GM12878 (cell line): ENCODE measurements around the gene TUBB1. TPM values are rescaled to one million over a fixed set of nuclear protein-coding genes. Genes with fewer than 3 reads are reported as not detected.

Experiments used
- ATAC-seq: fragments of 200-7000 bp; cut with Tn5 transposase; 3 replicates; pipeline ENCODE4 v1.9.1; 2020; ENCODE audit warnings: mild to moderate bottlenecking, moderate library complexity
- BruUV-seq: library from RNA; stranded (reverse); fragments of 400-500 nt; replicated peaks from 2 replicates; lab custom pipeline; 2021; lab: Mats Ljungman, UMichigan
- CTCF ChIA-PET: fragments of 300-600 bp; sonication (Branson Sonifier 250); formaldehyde crosslinking; extraction: SDS; loops from one replicate; lab custom pipeline; 2021; ENCODE audit warnings: inconsistent platforms; lab: Yijun Ruan, JAX
- POLR2A ChIA-PET: fragments of 350-600 bp; formaldehyde crosslinking; extraction: SDS; loops from one replicate; lab custom pipeline; 2021; ENCODE audit warnings: inconsistent platforms; lab: Charles Lee
- RAD21 ChIA-PET: fragments of 300-600 bp; sonication (Branson Sonifier 250); formaldehyde crosslinking; loops from one replicate; lab custom pipeline; 2023; ENCODE audit warnings: antibody characterized with exemption; ENCODE audit not compliant: unreplicated experiment; lab: Charles Lee
- SMC1A ChIA-PET: fragments of 300-600 bp; sonication (Branson Sonifier 250); formaldehyde crosslinking; loops from one replicate; lab custom pipeline; 2023; ENCODE audit not compliant: unreplicated experiment, uncharacterized antibody; lab: Charles Lee
- DNase-seq: peaks from one replicate; pipeline ENCODE4 v3.0.0-alpha.2; 2011; ENCODE audit warnings: low read depth, low spot score
- FAIRE-seq: peaks from 3 replicates; lab custom pipeline; 2011; peaks lifted over from hg19 to GRCh38; lab: Jason Lieb, UNC
- H2AFZ ChIP-seq: 2 replicates; pipeline ENCODE4 v1.6.0; 2011; ENCODE audit warnings: low read depth, low read length, control low read depth; ENCODE audit not compliant: control insufficient read depth
- H3K27ac ChIP-seq: 2 replicates; pipeline ENCODE4 v1.5.1; 2011; ENCODE audit warnings: control low read depth; ENCODE audit not compliant: control insufficient read depth, insufficient read depth
- H3K27me3 ChIP-seq, 2 experiments: replicated peaks in 1 of 2; 2 replicates each; pipeline versions ENCODE4 v1.6.0 to v1.6.1; 2011; ENCODE audit warnings: low read length in 1 of 2; ENCODE audit not compliant: control insufficient read depth in 2 of 2, insufficient read depth in 2 of 2
- H3K36me3 ChIP-seq, 2 experiments: 2 replicates each; pipeline ENCODE4 v1.5.1; 2011; ENCODE audit warnings: low read length in 1 of 2; ENCODE audit not compliant: control insufficient read depth in 2 of 2, insufficient read depth in 2 of 2
- H3K4me1 ChIP-seq: 2 replicates; pipeline ENCODE4 v1.6.1; 2011; ENCODE audit warnings: mild to moderate bottlenecking, low read length, moderate library complexity, mixed read lengths; ENCODE audit not compliant: control insufficient read depth, insufficient read depth
- H3K4me2 ChIP-seq: 2 replicates; pipeline ENCODE4 v1.6.0; 2011; ENCODE audit warnings: control low read depth; ENCODE audit not compliant: control insufficient read depth, insufficient read depth
- H3K4me3 ChIP-seq: fragments of 200-600 bp; sonication (generic); 2 replicates; pipeline ENCODE4 v1.5.1; 2016
- H3K79me2 ChIP-seq: 2 replicates; pipeline ENCODE4 v1.6.0; 2011; ENCODE audit warnings: low read length; ENCODE audit not compliant: control insufficient read depth, insufficient read depth
- H3K9ac ChIP-seq: 2 replicates; pipeline ENCODE4 v1.8.0; 2011; ENCODE audit warnings: low read length, control low read depth, mixed read lengths; ENCODE audit not compliant: control insufficient read depth, insufficient read depth
- H3K9me3 ChIP-seq: replicated peaks from 3 replicates; pipeline ENCODE4 v1.5.1; 2011; ENCODE audit warnings: mild to moderate bottlenecking, low read length; ENCODE audit not compliant: control insufficient read depth, insufficient read depth
- H4K20me1 ChIP-seq: 2 replicates; pipeline ENCODE4 v1.6.0; 2011; ENCODE audit not compliant: control insufficient read depth, insufficient read depth
- ETV6 ChIP-seq, 2 experiments: fragments of 450-650 bp in 1 of 2; IDR thresholded peaks in 1 of 2; conservative IDR thresholded peaks in 1 of 2; 2 replicates each; pipeline ENCODE4 v1.6.1; 2014; ENCODE audit warnings: antibody characterized with exemption in 1 of 2, borderline replicate concordance in 1 of 2, low read depth in 1 of 2, mild to moderate bottlenecking in 1 of 2, moderate library complexity in 1 of 2
- NFIC ChIP-seq: IDR thresholded peaks from 2 replicates; pipeline ENCODE4 v1.6.1; 2012; ENCODE audit warnings: low read depth, mild to moderate bottlenecking, inconsistent platforms, low read length, moderate library complexity
- NFYA ChIP-seq: IDR thresholded peaks from 2 replicates; pipeline ENCODE4 v1.6.1; 2011; ENCODE audit warnings: low read depth, mild to moderate bottlenecking, low read length, improper control_type of control experiment, borderline replicate concordance
- POLR2A ChIP-seq: IDR thresholded peaks from 2 replicates; pipeline ENCODE4 v1.6.1; 2011; ENCODE audit warnings: low read depth, mild to moderate bottlenecking, low read length
- ZNF217 ChIP-seq: fragments of 450-650 bp; IDR thresholded peaks from 2 replicates; pipeline ENCODE4 v1.6.1; 2017; ENCODE audit warnings: antibody characterized with exemption, mild to moderate bottlenecking
- ZNF687 ChIP-seq: fragments of 450-650 bp; IDR thresholded peaks from 2 replicates; pipeline ENCODE4 v1.6.1; 2017; ENCODE audit warnings: mild to moderate bottlenecking, moderate library complexity
- WGBS: methylation state at CpG from one replicate; pipeline ENCODE4 v1.1.6; 2016; ENCODE audit warnings: low lambda C conversion rate; ENCODE audit not compliant: insufficient replicate concordance, insufficient coverage; ENCODE audit errors: missing lambda C conversion rate; 5-methylcytosine and 5-hydroxymethylcytosine counted together
- in situ Hi-C: fragments of 300-500 bp; cut with MboI; formaldehyde crosslinking; loops from 9 replicates; pipeline ENCODE4 v1.14.3; 2018; ENCODE audit warnings: mixed read lengths
- intact Hi-C: fragments of 100-400 bp; cut with micrococcal nuclease; formaldehyde crosslinking; loops from one replicate; pipeline ENCODE4 v1.14.2; 2022; ENCODE audit not compliant: unreplicated experiment
- polyA plus RNA-seq, 11 experiments: library from polyadenylated mRNA; depleted of rRNA in 4 of 11; unstranded in 6 of 11; stranded (reverse) in 5 of 11; fragments of >200 nt; fragmentation: Nextera tagmentation in 4 of 11; fragmentation: Illumina TruSeq in 1 of 11; extraction: Ambion mirVana in 4 of 11; extraction: Trizol in 1 of 11; gene quantifications; 1 replicate in 1 of 11; 2 replicates in 10 of 11; pipeline versions ENCODE4 v1.2.1 to v1.2.3, GENCODE V29; 2011 to 2016; ENCODE audit warnings: inconsistent platforms in 2 of 11, missing spikeins in 2 of 11, low read depth in 1 of 11
- total RNA-seq, 4 experiments: library from RNA; depleted of rRNA in 3 of 4; stranded (reverse); fragments of >200 nt in 3 of 4; fragmentation: Illumina TruSeq in 1 of 4; extraction: Trizol in 1 of 4; gene quantifications; 2 replicates each; pipeline versions ENCODE4 v1.2.1 to v1.2.3, GENCODE V29; 2013 to 2021

Gene TUBB1
- total and polyA plus RNA-seq, 10 of the 15 experiments (the other 5 are each of a cell fraction or from before 2014, with no cell fraction given) = 0.02 to 0.20 (median 0.06) TPM; not detected in 3

- TF ChIP-seq POLR2A (no peak), ZNF687 (no peak), ETV6 (conservative IDR thresholded peaks at IDR 0.05 in 1 of 2, IDR thresholded peaks at IDR 0.05 in 1 of 2; ENCODE audit: borderline replicate concordance in 1 of 2, low read depth in 1 of 2) (no peak)
- TF ChIP-seq, all 136 proteins: peak for 0
These were observed 20.0 kb downstream of the TUBB1 start (continued) for GRCh38 chr20:59039233-59039632.

- SMC1A ChIA-PET = interaction anchor here (1.0 to 2.9 kb wide), 7 partner anchors 9 to 384 kb away, joined by 3 to 12 read pairs (median 7); partner anchors contain the start of genes ATP5F1E and NELFCD
- H3K27me3 ChIP-seq = no peaks in the 10 kb centered on the region
- H3K9ac ChIP-seq = no peak overlapping the region; the same call in 1 of the 2 replicates
- no peak for ATAC-seq
- intact Hi-C loops = no loop called here
- no peak for DNase-seq
- no peaks in the 10 kb centered on the region for H3K9me3 ChIP-seq
- RAD21 ChIA-PET = interaction anchor here (1.0 to 1.6 kb wide), 3 partner anchors 9 to 171 kb away, joined by 3 to 4 read pairs (median 3); partner anchors contain the start of gene ATP5F1E
- peak overlapping the region; percentile 34 for H3K27ac ChIP-seq
- no peak overlapping the region for H2AFZ ChIP-seq
- peaks cover 6 to 25% of the 10 kb centered on the region in 2 experiments for H3K36me3 ChIP-seq
- 72% methylated on average over 5 of the region's 5 CpGs for WGBS
- peak overlapping the region; percentile 89 for H3K4me3 ChIP-seq
- H3K4me2 ChIP-seq = peak overlapping the region; percentile 91
- no peak for TF ChIP-seq ZNF217
- no peak for TF ChIP-seq NFIC
- no peak for TF ChIP-seq NFYA
- TF ChIP-seq, all 136 proteins: peak for 0
- Histone ChIP-seq H3K4me1 (peaks cover 13% of the 10 kb centered on the region), H3K79me2 (peaks cover 66% of the 10 kb centered on the region), H4K20me1 (no peaks in the 10 kb centered on the region; the same call in 1 of the 2 replicates)
- CTCF ChIA-PET = interaction anchor here (1.3 to 1.7 kb wide), 3 partner anchors 62 to 170 kb away, joined by 3 to 8 read pairs (median 5); no protein-coding TSS in a partner anchor
- in situ Hi-C loops = loop anchor here (10.0 kb wide), 1 partner anchor 386 kb away; the partner anchor contains the start of gene STX16
- POLR2A ChIA-PET = interaction anchor here (0.5 to 4.3 kb wide), 4 partner anchors 9 to 133 kb away, joined by 3 to 40 read pairs (median 8); partner anchors contain the start of gene ATP5F1E
- no TSS peak for BruUV-seq
- FAIRE-seq = no peak
These were observed 21.4 kb downstream of the TUBB1 start for GRCh38 chr20:59040667-59041066.
